Eye (tissue), 1 donor: Measurements from ENCODE around the gene SULF2.

Source experiments
- DNase-seq: peaks from one replicate; pipeline ENCODE4 v3.0.0-alpha.2; 2015

Gene SULF2

DNA sequence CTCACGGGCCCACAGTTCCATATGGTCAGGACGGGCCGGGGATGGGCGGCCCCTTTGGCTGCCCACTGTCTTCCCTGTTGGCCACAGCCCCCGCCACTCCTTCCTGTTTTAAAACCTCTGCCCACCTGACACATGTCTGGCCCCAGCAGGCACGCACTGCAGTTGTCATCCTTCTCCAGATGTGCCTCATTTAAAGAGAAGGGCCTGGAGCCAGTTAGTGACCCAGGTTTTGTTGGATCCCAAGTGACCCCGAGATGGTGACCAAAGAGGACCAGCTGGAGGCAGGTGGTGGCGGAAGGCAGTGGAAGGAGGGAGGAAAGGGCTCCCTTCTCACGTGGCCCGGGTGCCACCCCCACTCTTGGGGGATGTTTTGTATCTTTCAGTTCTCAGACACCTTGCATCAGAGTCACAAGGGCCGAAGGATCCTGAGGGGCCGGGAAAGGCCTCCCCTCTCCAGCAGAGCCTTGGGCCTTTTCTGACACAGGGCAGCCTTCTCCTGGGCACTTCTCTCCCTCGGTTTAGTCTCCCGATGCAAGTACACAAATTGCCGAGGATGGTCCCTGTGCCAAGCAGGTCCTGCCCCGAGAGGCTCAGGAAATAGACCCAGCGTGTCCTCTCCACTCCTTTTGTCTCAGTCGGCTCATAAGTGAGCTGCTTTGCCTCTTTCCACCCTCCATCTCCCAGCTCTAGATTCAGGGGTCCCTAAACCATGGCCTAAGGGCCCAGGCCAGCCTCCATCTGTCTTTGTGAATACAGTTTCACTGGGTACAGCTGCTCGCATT, 117.6 kb downstream of the SULF2 start:
- no peak for DNase-seq

DNA sequence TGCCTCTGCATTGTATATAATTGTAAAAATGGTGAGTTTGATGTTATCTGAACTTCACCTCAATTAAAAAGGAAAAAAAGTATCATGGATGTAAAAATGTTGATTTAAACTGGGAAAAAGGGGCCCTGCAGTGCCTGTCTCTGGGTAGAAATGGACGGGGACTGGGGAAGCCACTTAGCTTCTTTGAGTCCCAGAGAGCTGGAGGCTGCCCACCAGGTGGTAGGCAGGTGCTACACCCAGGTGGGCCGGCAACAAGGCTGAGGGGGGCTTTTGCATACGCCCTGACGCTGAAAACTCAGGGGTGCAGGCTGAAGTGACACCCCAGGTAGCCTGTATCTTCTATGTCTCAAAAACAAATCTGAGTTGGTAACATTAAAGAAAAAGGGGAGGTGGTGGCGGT, 118.2 kb downstream of the SULF2 start:
- DNase-seq: no peak

DNA sequence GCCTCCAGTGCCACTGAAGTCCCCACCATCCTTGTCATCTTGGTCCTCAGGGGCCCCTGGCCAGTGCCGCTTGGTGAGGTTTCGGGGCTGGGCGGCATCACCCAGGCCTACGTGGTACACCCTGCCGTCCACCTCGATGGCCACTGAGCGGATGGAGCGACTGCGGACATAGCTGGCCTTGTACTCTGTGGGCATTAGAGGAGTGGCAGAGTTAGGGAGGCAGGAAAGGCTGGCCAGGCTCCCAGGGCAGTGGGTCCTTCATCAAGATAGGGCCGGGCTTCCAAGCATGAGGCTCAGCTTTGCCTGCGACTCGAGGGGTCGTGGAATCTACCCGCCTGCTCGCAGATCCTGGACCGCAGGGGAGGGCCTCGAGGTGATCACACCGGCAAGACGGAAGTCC, 119.0 kb downstream of the SULF2 start:
- no peak for DNase-seq

DNA sequence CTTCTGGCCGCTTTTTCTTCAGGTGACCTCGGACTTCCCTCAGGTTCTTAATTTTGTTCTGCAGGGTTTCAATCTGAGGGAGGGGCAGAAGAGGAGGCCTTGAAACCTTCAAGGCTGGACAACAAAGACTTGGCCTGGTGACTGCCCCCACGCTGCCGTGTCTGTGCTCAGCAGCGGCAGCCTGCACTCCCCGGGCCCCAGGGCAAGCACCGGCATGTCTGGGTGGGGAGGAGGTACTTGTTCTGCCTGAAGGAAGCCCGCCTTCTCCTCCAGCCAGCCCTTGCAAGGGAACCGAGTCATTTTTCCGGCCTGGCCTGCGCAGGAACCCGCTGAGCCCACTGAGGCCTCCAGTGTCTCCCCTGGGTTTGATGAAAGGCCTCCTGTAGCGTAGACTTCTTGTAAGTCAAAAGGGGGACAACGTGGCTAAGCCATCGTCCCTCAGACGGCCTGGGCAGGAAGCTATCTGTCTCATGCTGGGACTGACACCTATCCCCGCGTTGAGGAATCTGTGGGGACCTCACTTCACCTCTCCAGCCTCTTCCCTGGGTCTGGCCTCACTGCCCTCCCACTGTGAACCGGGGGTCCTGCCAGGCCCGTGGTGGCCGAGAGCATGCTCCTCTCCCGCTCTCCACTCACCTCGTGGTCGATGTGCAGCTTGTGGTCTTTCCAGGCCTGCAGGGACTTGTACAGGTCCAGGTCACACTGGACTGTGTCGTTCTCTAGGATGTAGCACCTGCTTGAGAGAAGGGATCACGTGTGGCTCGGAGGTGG, 119.9 kb downstream of the SULF2 start:
- DNase-seq: no peak

DNA sequence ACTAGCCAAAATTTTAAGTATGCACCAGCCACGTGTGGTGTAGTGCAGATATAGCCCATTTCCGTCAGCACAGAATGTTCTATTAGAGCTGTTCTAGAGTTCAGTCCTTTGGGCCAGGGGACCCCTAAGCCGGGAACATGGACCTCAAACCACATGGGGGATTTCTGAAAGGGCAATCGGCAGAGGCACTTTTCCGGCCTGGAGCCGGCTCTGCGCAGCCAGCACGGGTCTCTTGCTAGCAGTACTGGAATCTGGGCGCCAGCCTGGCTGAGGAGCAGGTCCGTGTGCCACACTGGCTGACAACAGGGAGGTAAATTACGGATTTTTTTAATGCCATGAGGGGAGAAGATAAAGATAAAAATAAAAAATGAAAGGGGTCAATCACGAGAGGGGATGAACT, 120.5 kb downstream of the SULF2 start:
- no peak for DNase-seq

DNA sequence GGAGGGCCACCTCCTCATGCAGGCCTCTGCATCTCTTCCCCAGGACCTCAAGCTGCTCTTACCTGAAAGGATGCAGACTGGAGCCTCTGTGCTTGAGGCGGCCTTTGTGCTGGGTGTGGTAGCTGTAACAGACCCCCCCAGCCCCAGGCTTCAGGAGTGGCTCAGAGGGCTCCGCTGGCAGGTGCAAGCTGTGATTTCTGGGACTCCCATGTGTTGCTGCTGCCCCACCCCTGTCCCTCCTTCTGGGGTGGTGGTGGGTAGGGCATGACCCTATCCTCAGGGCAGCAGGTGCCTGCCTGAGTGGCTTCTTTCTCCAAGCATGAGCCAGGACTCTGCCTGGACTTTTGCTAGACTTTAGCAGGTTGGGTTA, 121.2 kb downstream of the SULF2 start:
- DNase-seq: no peak

DNA sequence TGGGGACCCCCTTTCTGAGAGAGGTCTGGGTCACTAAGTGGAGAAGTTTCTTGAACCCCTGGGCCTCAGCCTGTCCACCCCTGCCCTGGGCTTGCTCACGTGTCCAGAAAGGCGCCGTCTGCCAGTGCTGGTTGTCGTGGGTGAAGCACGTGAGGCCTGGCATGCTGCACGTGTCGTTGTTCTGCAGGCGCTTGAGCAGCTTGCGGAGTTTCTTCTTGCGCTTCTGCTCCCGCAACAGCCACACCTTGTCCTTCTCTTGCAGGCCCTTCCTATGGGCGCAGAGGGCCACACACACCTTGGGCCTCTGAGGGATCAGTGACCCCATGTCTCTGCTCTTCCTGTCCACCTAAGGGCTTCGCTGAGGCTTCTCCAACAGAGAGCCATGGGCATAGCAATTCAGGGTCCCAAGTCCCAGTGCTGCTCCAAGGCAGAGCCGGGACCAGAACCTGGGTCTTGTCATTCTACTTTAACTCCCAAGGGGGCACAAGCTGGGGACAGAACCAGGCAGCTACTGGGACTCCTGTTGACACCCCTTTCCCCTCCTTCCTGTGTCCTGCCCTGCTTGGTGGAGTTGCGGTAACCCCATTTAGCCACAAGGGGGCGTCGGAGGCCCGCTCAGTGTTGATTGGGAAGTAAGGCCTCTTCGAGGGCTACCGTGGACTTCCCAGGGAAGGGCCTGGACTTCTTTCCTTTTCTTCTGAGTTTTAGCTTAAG, 121.8 kb downstream of the SULF2 start:
- peak; percentile 94 for DNase-seq

DNA sequence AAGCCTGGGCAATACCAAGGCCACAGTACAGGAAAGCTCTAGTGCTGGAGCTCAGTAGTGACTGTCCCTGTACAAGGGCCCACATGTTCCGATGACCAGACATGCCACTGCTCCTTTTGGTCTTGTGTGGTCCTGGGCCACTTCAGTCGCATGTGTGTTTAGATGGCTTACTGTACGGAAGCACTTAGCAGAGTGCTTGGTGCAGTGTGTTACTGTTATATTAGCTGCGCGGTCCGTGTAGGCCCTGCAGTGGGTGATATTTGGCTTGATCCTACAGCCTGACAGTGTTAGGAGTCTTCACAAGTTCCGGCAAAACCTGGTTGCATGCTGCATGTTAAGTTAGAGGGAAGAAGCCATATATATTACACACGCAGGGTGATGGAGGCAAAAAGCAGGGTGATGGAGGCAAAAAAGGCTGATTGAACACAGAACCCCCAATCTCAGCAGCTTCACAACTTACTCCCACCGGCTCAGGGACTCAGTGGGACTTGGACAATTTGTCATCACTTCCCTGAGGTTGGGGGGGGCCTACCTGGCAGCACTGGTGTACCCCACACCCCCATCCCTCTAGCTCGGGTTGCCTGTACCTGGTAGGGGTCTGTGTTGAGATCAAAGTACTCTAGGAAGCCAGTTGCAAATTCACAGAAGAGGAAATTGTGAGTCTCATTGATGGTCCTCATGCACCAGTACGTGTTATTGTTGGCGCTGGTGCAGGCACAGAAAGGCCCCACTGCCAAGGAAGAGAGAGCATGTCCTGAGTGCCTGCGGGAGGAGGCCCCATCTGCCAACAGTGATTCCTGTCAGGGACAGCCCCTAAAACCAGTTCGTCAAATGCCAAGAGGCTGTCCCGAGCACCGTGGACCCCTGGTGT, 122.6 kb downstream of the SULF2 start:
- DNase-seq: no peak

GRCh38 chr20:47661714-47662113, 123.6 kb downstream of the SULF2 start:
- DNase-seq: no peak

GRCh38 chr20:47660983-47661700, 124.1 kb downstream of the SULF2 start:
- no peak for DNase-seq

GRCh38 chr20:47660602-47660905, 124.7 kb downstream of the SULF2 start:
- no peak for DNase-seq

DNA sequence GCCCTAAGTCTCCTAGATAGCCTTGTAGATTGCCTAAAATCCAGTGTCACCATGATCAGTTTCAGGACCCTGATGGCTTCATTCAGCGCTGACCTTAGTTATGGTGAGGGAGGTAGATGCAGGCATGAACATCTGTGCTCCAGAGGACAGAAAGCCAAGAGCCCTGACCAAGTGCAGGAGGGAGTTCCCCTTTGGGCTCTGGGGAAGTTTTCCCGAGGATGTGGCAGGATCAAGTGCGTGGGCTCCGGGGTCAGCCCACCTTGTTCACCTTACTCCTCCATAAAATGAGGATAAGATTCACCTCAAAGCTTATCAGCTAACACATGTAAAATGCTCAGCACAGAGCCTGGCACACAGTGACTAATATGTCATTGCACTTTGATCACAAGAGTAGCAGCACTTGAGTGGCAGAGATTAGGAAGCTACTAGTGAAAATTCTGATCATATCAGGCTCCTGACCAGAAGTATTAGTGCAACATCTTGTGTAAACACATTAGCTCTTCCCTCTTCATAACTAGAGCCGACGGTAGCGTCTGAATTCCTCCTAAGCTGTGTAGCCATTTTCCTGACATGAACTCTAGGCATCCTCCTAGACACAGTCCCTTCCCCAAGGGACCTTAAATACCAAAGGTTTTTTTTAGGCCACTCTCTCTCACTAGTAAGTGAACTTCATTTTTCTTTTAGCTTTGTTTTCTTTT, 125.2 kb downstream of the SULF2 start:
- DNase-seq: no peak

DNA sequence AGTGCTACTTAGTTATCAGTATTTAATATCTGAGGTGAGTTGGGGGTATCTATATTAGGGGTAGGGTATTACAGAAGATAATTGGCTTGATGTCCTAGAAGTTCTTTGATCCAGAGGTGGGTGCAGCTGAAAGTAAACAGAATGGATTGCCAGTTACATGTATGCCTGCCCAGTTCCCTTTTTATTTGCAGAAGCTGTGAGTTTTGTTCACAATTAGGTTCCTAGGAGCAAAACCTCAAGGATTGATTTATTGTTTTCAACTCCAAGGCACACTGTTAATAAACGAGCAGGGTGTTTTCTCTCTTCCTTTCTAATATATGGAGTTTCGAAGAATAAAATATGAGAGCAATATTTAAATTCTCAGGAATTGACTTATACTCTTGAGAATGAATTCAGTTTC, 129.0 kb downstream of the SULF2 start:
- DNase-seq: no peak

DNA sequence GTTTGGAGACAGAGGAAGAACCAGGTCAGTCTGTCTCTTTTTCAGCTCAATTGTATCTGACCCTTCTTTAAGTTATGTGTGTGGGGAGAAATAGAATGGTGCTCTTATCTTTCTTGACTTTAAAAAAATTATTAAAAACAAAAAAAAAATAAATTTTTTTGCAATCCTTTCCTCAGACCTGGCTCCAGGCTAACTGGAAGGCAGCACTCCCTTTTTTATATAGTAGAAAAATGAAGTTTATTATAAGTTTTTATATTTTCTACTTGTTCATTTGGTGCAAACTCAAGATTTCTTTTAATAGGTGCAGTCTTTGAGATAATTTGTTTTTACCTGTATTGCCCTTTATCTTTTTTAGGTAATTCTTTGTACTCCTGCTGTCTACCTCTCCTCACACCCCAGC, 129.6 kb downstream of the SULF2 start:
- DNase-seq: no peak

DNA sequence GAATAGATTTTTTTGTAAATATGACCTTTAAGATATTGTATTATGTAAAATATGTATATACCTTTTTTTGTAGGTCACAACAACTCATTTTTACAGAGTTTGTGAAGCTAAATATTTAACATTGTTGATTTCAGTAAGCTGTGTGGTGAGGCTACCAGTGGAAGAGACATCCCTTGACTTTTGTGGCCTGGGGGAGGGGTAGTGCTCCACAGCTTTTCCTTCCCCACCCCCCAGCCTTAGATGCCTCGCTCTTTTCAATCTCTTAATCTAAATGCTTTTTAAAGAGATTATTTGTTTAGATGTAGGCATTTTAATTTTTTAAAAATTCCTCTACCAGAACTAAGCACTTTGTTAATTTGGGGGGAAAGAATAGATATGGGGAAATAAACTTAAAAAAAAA, 130.9 kb downstream of the SULF2 start:
- no peak for DNase-seq

GRCh38 chr20:47653869-47654268, 131.4 kb downstream of the SULF2 start:
- DNase-seq: no peak

GRCh38 chr20:47652794-47653193, 132.5 kb downstream of the SULF2 start:
- no peak for DNase-seq

DNA sequence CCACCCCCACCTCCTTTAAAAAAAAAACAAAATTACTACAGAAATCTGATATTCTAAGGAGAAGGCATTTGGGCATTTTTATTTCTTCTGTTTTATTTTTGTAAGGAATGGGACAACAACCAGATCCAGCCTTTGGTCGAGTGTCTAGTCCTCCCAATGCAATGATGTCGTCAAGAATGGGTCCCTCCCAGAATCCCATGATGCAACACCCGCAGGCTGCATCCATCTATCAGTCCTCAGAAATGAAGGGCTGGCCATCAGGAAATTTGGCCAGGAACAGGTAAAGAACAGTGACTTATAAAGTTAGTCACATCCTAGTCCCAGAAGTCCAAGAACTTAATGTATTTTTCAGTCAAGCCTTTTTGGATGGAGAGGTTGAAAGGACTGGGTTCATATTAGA, 133.0 kb downstream of the SULF2 start:
- DNase-seq: no peak

- no peak for DNase-seq
Measured at GRCh38 chr20:47648943-47649342, 136.3 kb downstream of the SULF2 start.

DNA sequence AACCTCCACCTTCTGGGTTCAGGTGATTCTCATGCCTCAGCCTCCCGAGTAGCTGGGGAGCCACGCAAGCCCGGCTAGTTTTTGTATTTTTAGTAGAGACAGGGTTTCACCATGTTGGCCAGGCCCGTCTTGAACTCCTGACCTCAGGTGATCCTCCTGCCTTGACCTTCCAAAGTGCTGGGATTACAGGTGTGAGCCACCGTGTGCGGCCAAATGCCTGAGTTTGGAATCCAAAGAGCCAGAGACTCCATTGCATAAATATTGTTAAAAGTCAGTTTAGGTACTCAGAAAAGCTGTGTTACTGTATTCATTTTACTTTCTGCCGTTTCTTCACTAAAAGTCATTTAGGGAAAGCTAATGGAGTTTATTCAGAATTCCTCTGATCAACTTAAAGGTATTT, 137.3 kb downstream of the SULF2 start:
- no peak for DNase-seq

DNA sequence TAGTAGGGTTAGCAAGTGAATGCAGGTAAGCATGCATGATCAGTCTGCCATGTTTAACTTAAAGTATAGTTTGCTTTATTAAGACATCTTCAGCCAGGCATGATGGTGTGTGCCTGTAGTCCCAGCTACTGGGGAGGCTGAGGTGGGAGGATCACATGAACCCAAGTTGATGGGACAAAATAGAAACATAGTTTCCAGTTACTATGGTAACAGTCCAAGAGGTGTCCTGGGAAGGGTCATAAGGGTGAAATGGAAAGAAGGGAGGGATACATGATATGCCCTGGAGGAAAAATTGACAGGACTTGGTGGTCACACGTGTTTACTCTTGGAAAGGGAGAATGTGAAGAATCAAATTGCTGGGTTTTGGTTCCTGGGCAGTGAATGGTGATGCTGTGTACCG, 139.6 kb downstream of the SULF2 start:
- DNase-seq: no peak

DNA sequence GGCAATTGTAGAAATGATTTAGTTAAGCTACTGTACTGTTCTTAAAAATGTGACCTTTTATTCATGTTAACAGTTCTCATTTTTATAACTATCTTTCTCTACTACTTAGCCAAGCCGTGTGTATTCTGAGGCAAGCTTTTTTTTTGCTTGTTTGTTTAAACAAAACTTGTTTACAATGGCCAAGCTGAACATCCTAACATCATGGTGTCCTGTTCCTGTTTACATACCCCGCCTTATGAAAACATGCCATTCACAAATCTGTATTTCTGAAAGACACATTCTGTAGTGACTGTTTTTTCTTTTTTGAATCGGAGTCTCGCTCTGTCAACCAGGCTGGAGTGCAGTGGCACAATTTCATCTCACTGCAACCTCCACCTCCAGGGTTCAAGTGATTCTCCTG, 142.7 kb downstream of the SULF2 start:
- DNase-seq: no peak
